Omental fat pad (tissue), 4 donors: Measurements from ENCODE around the gene CAPN5. TPM values are rescaled to one million over a fixed set of nuclear protein-coding genes. Genes with fewer than 3 reads are reported as not detected.

Experiments used
- ATAC-seq: fragments of 150-250 bp; one replicate; pipeline ENCODE4 v1.9.1; 2016; ENCODE audit warnings: mild to moderate bottlenecking, moderate library complexity; ENCODE audit not compliant: low FRiP score
- DNase-seq: peaks from one replicate; pipeline ENCODE4 v3.0.0-alpha.2; 2019; ENCODE audit warnings: low spot score
- CTCF ChIP-seq, 3 donors: fragments of 450-650 bp; IDR thresholded peaks; one replicate each; pipeline ENCODE4 v1.5.1; 2016 to 2017; ENCODE audit warnings: antibody characterized with exemption in 3 of 3, mild to moderate bottlenecking in 3 of 3, moderate library complexity in 2 of 3
- total RNA-seq, 4 donors: library from RNA; depleted of rRNA; stranded (reverse); fragments of >200 nt; gene quantifications; one replicate each; pipeline ENCODE4 v1.1.0, GENCODE V29; 2016

The CAPN5 gene
- total RNA-seq, 4 donors from 2014 or later, result 3.3 to 8.5 (median 4.7) TPM

GRCh38 chr11:77127920-77128691 lies 61.3 kb downstream of the CAPN5 start, which contains the start of gene MYO7A:
TSS of gene MYO7A (plus strand) at chr11:77128246. CDS start at chr11:77130635, 2,389 bp downstream.
- no peak for ATAC-seq
- DNase-seq, result no peak
- no peak for TF ChIP-seq CTCF (IDR thresholded peaks at IDR 0.05)

- DNase-seq (no peak), ATAC-seq (no peak)
- no peak for TF ChIP-seq CTCF (IDR thresholded peaks at IDR 0.05)
These were observed 62.5 kb downstream of the CAPN5 start for GRCh38 chr11:77129069-77129841.

DNA sequence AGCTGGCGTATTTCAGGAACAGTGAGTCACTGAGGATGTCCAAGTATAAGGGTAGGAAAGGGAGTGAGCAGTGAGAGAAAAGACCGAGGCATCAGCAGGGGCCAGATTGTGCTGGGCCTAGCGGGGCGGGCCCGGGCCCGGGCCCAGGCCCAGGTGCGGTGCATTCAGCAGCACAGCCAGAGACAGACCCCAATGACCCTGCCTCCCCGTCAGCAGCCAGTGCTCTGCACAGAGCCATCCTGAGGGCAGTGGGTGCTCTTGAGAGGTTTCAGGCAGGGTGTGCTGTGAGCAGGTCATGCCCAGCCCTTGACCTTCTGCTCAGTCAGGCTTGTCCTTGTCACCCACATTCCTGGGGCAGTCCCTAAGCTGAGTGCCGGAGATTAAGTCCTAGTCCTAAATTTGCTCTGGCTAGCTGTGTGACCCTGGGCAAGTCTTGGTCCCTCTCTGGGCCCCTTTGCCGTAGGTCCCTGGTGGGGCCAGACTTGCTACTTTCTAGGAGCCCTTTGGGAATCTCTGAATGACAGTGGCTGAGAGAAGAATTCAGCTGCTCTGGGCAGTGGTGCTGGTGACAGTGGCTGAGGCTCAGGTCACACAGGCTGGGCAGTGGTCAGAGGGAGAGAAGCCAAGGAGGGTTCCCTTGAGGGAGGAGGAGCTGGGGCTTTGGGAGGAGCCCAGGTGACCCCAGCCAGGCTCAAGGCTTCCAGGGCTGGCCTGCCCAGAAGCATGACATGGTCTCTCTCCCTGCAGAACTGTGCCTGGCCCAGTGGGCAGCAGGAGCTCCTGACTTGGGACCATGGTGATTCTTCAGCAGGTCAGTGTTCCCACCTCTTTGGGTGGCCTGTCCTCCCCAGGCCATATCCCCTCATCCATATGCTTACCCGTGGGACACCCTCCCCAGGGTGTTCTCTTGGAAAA lies 63.3 kb downstream of the CAPN5 start:
- DNase-seq, result no peak
- ATAC-seq, result no peak
- no peak for TF ChIP-seq CTCF (IDR thresholded peaks at IDR 0.05)

DNA sequence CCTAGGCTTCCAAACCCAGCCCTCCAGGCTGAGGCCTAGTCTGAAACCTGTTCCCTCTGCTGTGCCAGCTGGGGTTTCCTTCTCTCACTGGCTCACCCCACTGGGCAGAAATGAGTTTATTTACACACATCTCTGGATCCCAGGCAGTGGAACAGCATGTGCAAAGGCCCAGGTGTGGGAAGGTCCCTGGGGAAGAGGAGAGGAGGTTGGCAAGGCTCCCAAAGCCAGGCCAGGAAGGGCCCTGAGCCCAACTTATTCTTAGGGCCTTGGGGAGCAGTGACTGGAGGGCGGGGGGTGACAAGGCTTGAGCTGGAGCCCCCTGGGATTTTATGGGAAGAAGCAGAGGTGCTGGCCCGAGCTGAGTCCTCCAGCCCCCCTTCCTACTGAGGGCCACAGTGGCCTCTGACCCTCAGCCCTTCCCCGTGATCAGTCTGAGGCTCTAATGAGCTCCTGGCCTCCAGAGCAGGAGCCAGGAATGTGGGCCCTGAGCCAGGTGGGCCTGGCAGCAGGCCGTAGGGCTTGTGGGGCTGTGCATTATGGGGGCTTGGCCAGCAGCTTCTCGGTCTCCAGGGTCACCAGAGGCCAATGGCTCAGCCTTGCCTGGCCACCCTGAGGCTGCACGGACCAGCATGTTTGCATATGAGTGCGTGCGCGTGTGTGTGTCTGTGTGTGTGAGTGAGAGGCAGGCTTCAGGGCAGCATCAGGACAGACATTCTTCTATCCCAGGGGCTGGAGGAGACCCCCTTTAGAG lies 64.2 kb downstream of the CAPN5 start:
- DNase-seq (no peak), ATAC-seq (no peak)

GRCh38 chr11:77131560-77131959 lies 64.8 kb downstream of the CAPN5 start:
- DNase-seq (no peak), ATAC-seq (no peak)
- TF ChIP-seq CTCF (IDR thresholded peaks at IDR 0.05), result no peak

More for the DNA sequence above, 64.2 kb downstream of the CAPN5 start:
- no peak for TF ChIP-seq CTCF (IDR thresholded peaks at IDR 0.05)

- DNase-seq (no peak), ATAC-seq (no peak)
- no peak for TF ChIP-seq CTCF (IDR thresholded peaks at IDR 0.05)
These were observed 68.3 kb downstream of the CAPN5 start for GRCh38 chr11:77135069-77135468.
